GM21619 (cell line): Measurements from ENCODE around the gene SSBP2.

Source experiments
- ATAC-seq: cut with Tn5 transposase; IDR thresholded peaks from one replicate; pipeline ENCODE4 v1.9.1; 2021; ENCODE audit not compliant: unreplicated experiment

Gene SSBP2

GRCh38 chr5:81398741-81399140 is 352.2 kb downstream of the SSBP2 start:
- ATAC-seq, result no peak

GRCh38 chr5:81397176-81397575 is 353.7 kb downstream of the SSBP2 start:
- ATAC-seq, result no peak

- ATAC-seq, result no peak
Measured at GRCh38 chr5:81395262-81395661, 355.6 kb downstream of the SSBP2 start.

GRCh38 chr5:81393783-81394718 is 356.8 kb downstream of the SSBP2 start, which contains the start of gene ACOT12:
Gene ACOT12 (minus strand): TSS chr5:81394134. CDS start chr5:81394114, 20 bp downstream.
- ATAC-seq, result no peak

- no peak for ATAC-seq
Measured at GRCh38 chr5:81393430-81393782, 357.5 kb downstream of the SSBP2 start.

GRCh38 chr5:81389025-81389424 is 361.9 kb downstream of the SSBP2 start:
- ATAC-seq, result no peak

- ATAC-seq, result no peak
Measured at GRCh38 chr5:81388169-81388568, 362.7 kb downstream of the SSBP2 start.

DNA sequence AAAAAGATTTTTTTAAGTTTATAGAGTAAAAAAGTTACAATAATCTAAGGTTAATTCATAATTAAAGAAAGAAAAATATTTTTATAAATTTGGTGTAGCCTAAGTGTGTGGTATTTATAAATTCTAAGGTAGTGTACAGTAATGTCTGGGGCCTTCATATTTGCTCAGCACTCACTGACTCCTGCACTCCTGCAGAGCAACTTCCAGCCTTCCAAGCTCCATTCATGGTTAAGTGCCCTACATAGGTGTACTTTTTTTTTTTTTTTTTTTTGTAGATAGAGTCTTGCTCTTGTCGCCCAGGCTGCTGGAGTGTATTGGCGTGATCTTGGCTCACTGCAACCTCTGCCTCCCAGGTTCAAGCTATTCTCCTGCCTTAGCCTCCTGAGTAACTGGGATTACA is 367.0 kb downstream of the SSBP2 start:
- no peak for ATAC-seq

DNA sequence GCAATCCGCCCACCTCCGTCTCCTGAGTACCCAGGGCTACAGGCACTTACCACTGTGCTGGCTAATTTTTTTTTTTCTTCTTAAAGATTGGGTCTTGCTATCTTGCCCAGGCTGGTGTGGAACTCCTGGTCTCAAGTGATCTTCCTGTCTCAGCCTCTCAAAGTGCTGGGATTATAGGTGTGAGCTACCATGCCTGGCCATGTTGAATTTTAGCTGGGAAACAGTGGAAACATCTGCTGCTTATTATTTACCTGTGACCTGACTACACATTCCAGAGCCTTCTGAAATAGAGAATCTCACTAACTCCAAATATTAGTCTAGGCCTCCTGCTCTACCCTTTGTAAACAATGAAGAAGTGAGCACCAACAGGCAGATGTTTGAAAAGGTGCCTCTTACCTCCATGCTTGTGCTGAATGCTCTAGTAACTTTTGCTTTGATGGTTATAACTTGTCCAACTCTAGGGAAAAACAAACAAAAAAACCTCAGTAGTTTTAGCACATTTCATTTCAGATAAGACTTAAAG is 379.5 kb downstream of the SSBP2 start:
- ATAC-seq, result no peak

DNA sequence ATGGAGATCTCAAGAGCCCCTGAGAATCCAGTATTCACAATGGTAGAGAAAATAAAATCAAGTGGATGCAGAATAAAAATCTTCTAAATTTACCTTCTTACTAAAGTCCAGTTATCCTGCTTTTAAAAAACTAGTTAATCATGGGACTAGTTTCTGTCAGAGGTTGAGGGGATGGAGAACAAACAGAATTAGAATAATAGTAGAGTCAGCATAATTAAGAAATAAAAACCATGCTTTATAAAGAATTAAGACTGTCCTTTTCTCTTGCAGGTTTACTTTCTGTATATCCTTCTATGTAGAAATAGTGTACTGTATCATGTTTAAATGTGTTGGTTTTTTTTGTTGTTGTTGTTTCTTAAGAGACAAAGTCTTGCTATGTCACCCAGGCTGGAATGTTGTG is 380.0 kb downstream of the SSBP2 start:
- ATAC-seq, result no peak

- no peak for ATAC-seq
Measured at GRCh38 chr5:81365541-81365940, 385.4 kb downstream of the SSBP2 start.

- ATAC-seq, result no peak
Measured at GRCh38 chr5:81363093-81363871, 387.6 kb downstream of the SSBP2 start.
